Lower leg skin (tissue), 3 donors: ENCODE measurements around the gene C17orf67.

ENCODE experiments used
- POLR2A ChIP-seq, 2 donors: fragments of 450-650 bp; IDR thresholded peaks; one replicate each; pipeline ENCODE4 v1.6.1; 2016 to 2017; ENCODE audit warnings: antibody characterized with exemption in 2 of 2, mild to moderate bottlenecking in 1 of 2, moderate library complexity in 1 of 2
- TF ChIP-seq, protein P1 (sequence below), 3 donors: fragments of 450-650 bp; IDR thresholded peaks; one replicate each; pipeline ENCODE4 v1.5.1; 2016; ENCODE audit warnings: antibody characterized with exemption in 3 of 3, mild to moderate bottlenecking in 3 of 3, moderate library complexity in 2 of 3

GRCh38 chr17:56834380-56835263 is 902 bp upstream of the C17orf67 start:
- TF ChIP-seq, protein P1, sequence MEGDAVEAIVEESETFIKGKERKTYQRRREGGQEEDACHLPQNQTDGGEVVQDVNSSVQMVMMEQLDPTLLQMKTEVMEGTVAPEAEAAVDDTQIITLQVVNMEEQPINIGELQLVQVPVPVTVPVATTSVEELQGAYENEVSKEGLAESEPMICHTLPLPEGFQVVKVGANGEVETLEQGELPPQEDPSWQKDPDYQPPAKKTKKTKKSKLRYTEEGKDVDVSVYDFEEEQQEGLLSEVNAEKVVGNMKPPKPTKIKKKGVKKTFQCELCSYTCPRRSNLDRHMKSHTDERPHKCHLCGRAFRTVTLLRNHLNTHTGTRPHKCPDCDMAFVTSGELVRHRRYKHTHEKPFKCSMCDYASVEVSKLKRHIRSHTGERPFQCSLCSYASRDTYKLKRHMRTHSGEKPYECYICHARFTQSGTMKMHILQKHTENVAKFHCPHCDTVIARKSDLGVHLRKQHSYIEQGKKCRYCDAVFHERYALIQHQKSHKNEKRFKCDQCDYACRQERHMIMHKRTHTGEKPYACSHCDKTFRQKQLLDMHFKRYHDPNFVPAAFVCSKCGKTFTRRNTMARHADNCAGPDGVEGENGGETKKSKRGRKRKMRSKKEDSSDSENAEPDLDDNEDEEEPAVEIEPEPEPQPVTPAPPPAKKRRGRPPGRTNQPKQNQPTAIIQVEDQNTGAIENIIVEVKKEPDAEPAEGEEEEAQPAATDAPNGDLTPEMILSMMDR (IDR thresholded peaks at IDR 0.05) = no peak
- TF ChIP-seq POLR2A (IDR thresholded peaks at IDR 0.05) = no peak
